Measurements from ENCODE around the gene WDFY3. TPM values are rescaled to one million over a fixed set of nuclear protein-coding genes. Genes with fewer than 3 reads are reported as not detected.

WDFY3 gene
- polyA plus RNA-seq, 1 donor (not counting 4 experiments of a cell fraction or from before 2014, with no cell fraction given) = 28.5 TPM

- H3K27me3 ChIP-seq (ENCODE audit: control insufficient read depth, extremely low read depth, insufficient read depth, low read length) = no peaks in the 10 kb centered on the region
- dilution Hi-C loops (cut with MboI; ENCODE audit: extremely low pct_ligation_motif_present, low sequenced_read_pairs) = no loop called here
- H3K4me2 ChIP-seq (ENCODE audit: control insufficient read depth, extremely low read depth, insufficient read depth, low read depth, low read length) = no peak overlapping the region
- FAIRE-seq (no peak), DNase-seq (ENCODE audit: low read depth, low spot score) (no peak)
- H3K9me1 ChIP-seq (ENCODE audit: control insufficient read depth, extremely low read depth, insufficient read depth, low read length) = no peaks in the 10 kb centered on the region
- H3K9me3 ChIP-seq (ENCODE audit: control insufficient read depth, low read depth, low read length) = no peaks in the 10 kb centered on the region
- H3K4me3 ChIP-seq (ENCODE audit: control insufficient read depth in 2 of 3, extremely low read depth in 1 of 3, insufficient read depth in 2 of 3, low read depth in 1 of 3, low read length in 3 of 3) = no peak overlapping the region
- TF ChIP-seq CTCF (optimal IDR thresholded peaks at IDR 0.05 in 1 of 3, IDR thresholded peaks at IDR 0.05 in 1 of 3, conservative IDR thresholded peaks at IDR 0.05 in 1 of 3; ENCODE audit: extremely low read depth in 1 of 3, insufficient read depth in 2 of 3, low read length in 3 of 3) = no peak
- TF ChIP-seq EZH2 (IDR thresholded peaks at IDR 0.05; ENCODE audit: low read length) = no peak
- no peaks in the 10 kb centered on the region for H4K20me1 ChIP-seq (ENCODE audit: control insufficient read depth, extremely low read depth, insufficient read depth, low read length)
- H2AFZ ChIP-seq (ENCODE audit: control insufficient read depth, low read length) = no peak overlapping the region
- no peak overlapping the region for H3K27ac ChIP-seq (ENCODE audit: control insufficient read depth, insufficient read depth, low read length)
- H3K36me3 ChIP-seq (ENCODE audit: control insufficient read depth in 2 of 2, extremely low read depth in 1 of 2, insufficient read depth in 2 of 2, low read length in 2 of 2) = peaks cover 0 to 3% of the 10 kb centered on the region in 2 experiments
- no peaks in the 10 kb centered on the region for H3K4me1 ChIP-seq (ENCODE audit: control insufficient read depth, extremely low read depth, insufficient read depth, low read length)
- H3K9ac ChIP-seq (ENCODE audit: control insufficient read depth, extremely low read depth, insufficient read depth, low read length) = no peak overlapping the region
- H3K79me2 ChIP-seq (ENCODE audit: control insufficient read depth, insufficient read depth, low read length) = no peaks in the 10 kb centered on the region
These were observed 104.4 kb downstream of the WDFY3 start for GRCh38 chr4:84862064-84862463.

GRCh38 chr4:84857296-84857695, 109.2 kb downstream of the WDFY3 start:
- dilution Hi-C loops (cut with MboI; ENCODE audit: extremely low pct_ligation_motif_present, low sequenced_read_pairs) = no loop called here
- H3K9ac ChIP-seq (ENCODE audit: control insufficient read depth, extremely low read depth, insufficient read depth, low read length) = no peak overlapping the region
- no peaks in the 10 kb centered on the region for H3K4me1 ChIP-seq (ENCODE audit: control insufficient read depth, extremely low read depth, insufficient read depth, low read length)
- H3K4me3 ChIP-seq (ENCODE audit: control insufficient read depth in 2 of 3, extremely low read depth in 1 of 3, insufficient read depth in 2 of 3, low read depth in 1 of 3, low read length in 3 of 3) = no peak overlapping the region
- FAIRE-seq = no peak
- no peak overlapping the region for H3K27ac ChIP-seq (ENCODE audit: control insufficient read depth, insufficient read depth, low read length)
- H3K36me3 ChIP-seq (ENCODE audit: control insufficient read depth in 2 of 2, extremely low read depth in 1 of 2, insufficient read depth in 2 of 2, low read length in 2 of 2) = peaks cover 0 to 3% of the 10 kb centered on the region in 2 experiments
- peaks cover 3% of the 10 kb centered on the region for H3K9me1 ChIP-seq (ENCODE audit: control insufficient read depth, extremely low read depth, insufficient read depth, low read length)
- no peak overlapping the region for H3K4me2 ChIP-seq (ENCODE audit: control insufficient read depth, extremely low read depth, insufficient read depth, low read depth, low read length)
- no peak for DNase-seq (ENCODE audit: low read depth, low spot score)
- no peak overlapping the region for H2AFZ ChIP-seq (ENCODE audit: control insufficient read depth, low read length)
- no peaks in the 10 kb centered on the region for H4K20me1 ChIP-seq (ENCODE audit: control insufficient read depth, extremely low read depth, insufficient read depth, low read length)
- H3K9me3 ChIP-seq (ENCODE audit: control insufficient read depth, low read depth, low read length) = no peaks in the 10 kb centered on the region
- no peaks in the 10 kb centered on the region for H3K79me2 ChIP-seq (ENCODE audit: control insufficient read depth, insufficient read depth, low read length)
- no peaks in the 10 kb centered on the region for H3K27me3 ChIP-seq (ENCODE audit: control insufficient read depth, extremely low read depth, insufficient read depth, low read length)
- TF ChIP-seq CTCF (optimal IDR thresholded peaks at IDR 0.05 in 1 of 3, IDR thresholded peaks at IDR 0.05 in 1 of 3, conservative IDR thresholded peaks at IDR 0.05 in 1 of 3; ENCODE audit: extremely low read depth in 1 of 3, insufficient read depth in 2 of 3, low read length in 3 of 3) (no peak), EZH2 (IDR thresholded peaks at IDR 0.05; ENCODE audit: low read length) (no peak)
